HPDE6-E6E7 (cell line): Measurements from ENCODE around the gene MINAR1.

Source experiments
- DNase-seq: peaks from one replicate; pipeline ENCODE4 v3.0.0; 2011; ENCODE audit warnings: missing footprints; ENCODE audit errors: extremely low spot score

The MINAR1 gene

GRCh38 chr15:79463781-79464270, 31.7 kb downstream of the MINAR1 start:
- DNase-seq, result no peak

- no peak for DNase-seq
Measured at GRCh38 chr15:79466488-79466887, 34.4 kb downstream of the MINAR1 start.

GRCh38 chr15:79467865-79468586, 35.9 kb downstream of the MINAR1 start:
- DNase-seq, result no peak

- no peak for DNase-seq
Measured at GRCh38 chr15:79472446-79472845, 40.3 kb downstream of the MINAR1 start.

GRCh38 chr15:79474252-79474651, 42.1 kb downstream of the MINAR1 start:
- no peak for DNase-seq

GRCh38 chr15:79475306-79475705, 43.2 kb downstream of the MINAR1 start:
- DNase-seq, result no peak

GRCh38 chr15:79478108-79478507, 46.0 kb downstream of the MINAR1 start:
- DNase-seq, result no peak

GRCh38 chr15:79479616-79480015, 47.5 kb downstream of the MINAR1 start:
- no peak for DNase-seq

- no peak for DNase-seq
Measured at GRCh38 chr15:79481793-79482192, 49.7 kb downstream of the MINAR1 start.
